Mucosa of descending colon (tissue), 3 donors: Measurements from ENCODE around the gene SPOCK3. TPM values are rescaled to one million over a fixed set of nuclear protein-coding genes. Genes with fewer than 3 reads are reported as not detected.

Source experiments
- ATAC-seq: fragments of 200-7000 bp; cut with Tn5 transposase; one replicate; pipeline ENCODE4 v1.9.1; 2020; ENCODE audit warnings: mild to moderate bottlenecking, moderate library complexity
- DNase-seq, 3 donors: peaks; one replicate each; pipeline ENCODE4 v3.0.0-alpha.2; 2020
- H3K36me3 ChIP-seq: fragments of 200-600 bp; one replicate; pipeline ENCODE4 v1.8.0; 2021; ENCODE audit warnings: low read depth, mild to moderate bottlenecking
- H3K4me1 ChIP-seq: fragments of 200-600 bp; one replicate; pipeline ENCODE4 v1.8.0; 2021; ENCODE audit warnings: low read depth, mild to moderate bottlenecking
- H3K4me3 ChIP-seq: fragments of 200-600 bp; one replicate; pipeline ENCODE4 v1.8.0; 2021; ENCODE audit warnings: mild to moderate bottlenecking
- H3K9me3 ChIP-seq: fragments of 200-600 bp; one replicate; pipeline ENCODE4 v1.8.0; 2021; ENCODE audit warnings: mild to moderate bottlenecking
- CTCF ChIP-seq: fragments of 200-600 bp; IDR thresholded peaks from one replicate; pipeline ENCODE4 v1.8.0; 2022; ENCODE audit warnings: antibody characterized with exemption, mild to moderate bottlenecking
- intact Hi-C, 2 donors: fragments of 100-400 bp; cut with DNase I in 1 of 2; cut with micrococcal nuclease in 1 of 2; formaldehyde crosslinking; loops; one replicate each; pipeline versions ENCODE4 v1.11.0 to v1.11.1; 2022; cut with DNase I, micrococcal nuclease
- total RNA-seq, 3 donors: library from RNA; stranded (reverse); fragmentation: NEBNext Ultra II Directional in 2 of 3; extraction: Animal tissue kit (Norgen Biotek cat#: 25700) in 2 of 3; gene quantifications; one replicate each; pipeline versions ENCODE4 v1.2.1 to v1.2.4, GENCODE V29; 2021 to 2023
- donor health status: DM: no; HTN: no; CAD: no; lungs with moderate emphysema.
- donor health status: DM: no; HTN: no; CAD: no.
- donor health status: DM: no; HTN: yes; CAD: no.

Gene SPOCK3
- total RNA-seq, 3 donors from 2014 or later, result 0.55 to 3.6 (median 0.55) TPM

GRCh38 chr4:167100120-167100519 lies 134.2 kb downstream of the SPOCK3 start:
- H3K4me1 ChIP-seq, result no peaks in the 10 kb centered on the region
- intact Hi-C loops, result no loop called here
- no peaks in the 10 kb centered on the region for H3K9me3 ChIP-seq
- H3K36me3 ChIP-seq, result no peaks in the 10 kb centered on the region
- no peak for TF ChIP-seq CTCF
- DNase-seq (no peak), ATAC-seq (no peak)
- H3K4me3 ChIP-seq, result no peak overlapping the region

GRCh38 chr4:167088115-167088514 lies 146.2 kb downstream of the SPOCK3 start:
- DNase-seq (no peak), ATAC-seq (no peak)
- Histone ChIP-seq H3K9me3 (no peaks in the 10 kb centered on the region), H3K4me1 (no peaks in the 10 kb centered on the region), H3K36me3 (no peaks in the 10 kb centered on the region), H3K4me3 (no peak overlapping the region)
- intact Hi-C loops, result no loop called here
- no peak for TF ChIP-seq CTCF

GRCh38 chr4:167084321-167084720 lies 150.0 kb downstream of the SPOCK3 start:
- no peak for TF ChIP-seq CTCF
- Histone ChIP-seq H3K36me3 (no peaks in the 10 kb centered on the region), H3K4me1 (no peaks in the 10 kb centered on the region), H3K4me3 (no peak overlapping the region), H3K9me3 (no peaks in the 10 kb centered on the region)
- DNase-seq (no peak), ATAC-seq (no peak)
- intact Hi-C loops, result no loop called here

- DNase-seq (no peak), ATAC-seq (no peak)
- TF ChIP-seq CTCF, result no peak
- no peaks in the 10 kb centered on the region for H3K36me3 ChIP-seq
- no peaks in the 10 kb centered on the region for H3K9me3 ChIP-seq
- no peak overlapping the region for H3K4me3 ChIP-seq
- H3K4me1 ChIP-seq, result no peaks in the 10 kb centered on the region
- intact Hi-C loops, result no loop called here
Observed at GRCh38 chr4:167079762-167080161, 154.5 kb downstream of the SPOCK3 start.

- no peaks in the 10 kb centered on the region for H3K36me3 ChIP-seq
- DNase-seq, result no peak
- no peak for ATAC-seq
- no peak for TF ChIP-seq CTCF
- intact Hi-C loops, result no loop called here
- H3K9me3 ChIP-seq, result no peaks in the 10 kb centered on the region
- H3K4me3 ChIP-seq, result no peak overlapping the region
- no peaks in the 10 kb centered on the region for H3K4me1 ChIP-seq
Observed at GRCh38 chr4:167052631-167053091, 181.6 kb downstream of the SPOCK3 start.

- DNase-seq (no peak), ATAC-seq (no peak)
- H3K4me1 ChIP-seq, result no peaks in the 10 kb centered on the region
- TF ChIP-seq CTCF, result no peak
- no peaks in the 10 kb centered on the region for H3K9me3 ChIP-seq
- intact Hi-C loops, result no loop called here
- no peaks in the 10 kb centered on the region for H3K36me3 ChIP-seq
- H3K4me3 ChIP-seq, result no peak overlapping the region
Observed at GRCh38 chr4:167049257-167049656, 185.0 kb downstream of the SPOCK3 start.
